SU-DHL-6 (cell line): ENCODE measurements around the gene ATOH8.

ENCODE experiments used
- H2AFZ ChIP-seq: fragments of 200-600 bp; sonication (generic); 2 replicates; pipeline ENCODE4 v1.6.1; 2014; ENCODE audit warnings: low read depth, mild to moderate bottlenecking, moderate library complexity, mixed read lengths, antibody characterized with exemption, low read length; ENCODE audit not compliant: severe bottlenecking
- H3F3A ChIP-seq: fragments of 200-600 bp; shearing (Covaris generic); 2 replicates; pipeline ENCODE4 v1.6.0; 2016; ENCODE audit warnings: antibody characterized with exemption, mild to moderate bottlenecking; ENCODE audit not compliant: insufficient read depth
- H3K27ac ChIP-seq: fragments of 200-600 bp; sonication (generic); 2 replicates; pipeline ENCODE4 v1.5.1; 2016; ENCODE audit warnings: low read depth, mild to moderate bottlenecking, low read length, moderate library complexity, mixed read lengths
- H3K27me3 ChIP-seq: fragments of 200-600 bp; sonication (generic), shearing (Covaris generic); 2 replicates; pipeline ENCODE4 v1.6.0; 2014; ENCODE audit warnings: mild to moderate bottlenecking, low read length
- H3K36me3 ChIP-seq: fragments of 200-600 bp; sonication (generic); 2 replicates; pipeline ENCODE4 v1.6.1; 2014; ENCODE audit warnings: mild to moderate bottlenecking, low read length, mixed read lengths
- H3K4me2 ChIP-seq: fragments of 300-600, 200-600 bp; shearing (Covaris generic), sonication (generic); 2 replicates; pipeline ENCODE4 v1.6.0; 2014; ENCODE audit warnings: low read length, low read depth, mild to moderate bottlenecking; ENCODE audit not compliant: poor library complexity, severe bottlenecking
- H3K4me3 ChIP-seq: fragments of 200-600 bp; sonication (generic); 2 replicates; pipeline ENCODE4 v1.5.1; 2014; ENCODE audit warnings: antibody characterized with exemption, low read length, mild to moderate bottlenecking, mixed read lengths; ENCODE audit not compliant: insufficient read depth, poor library complexity, severe bottlenecking
- H3K79me2 ChIP-seq: fragments of 200-600 bp; sonication (generic); 2 replicates; pipeline ENCODE4 v1.6.1; 2014; ENCODE audit warnings: mild to moderate bottlenecking, low read length, moderate library complexity; ENCODE audit not compliant: insufficient read depth
- H3K9ac ChIP-seq: fragments of 200-600 bp; sonication (generic); 2 replicates; pipeline ENCODE4 v1.7.0; 2014; ENCODE audit warnings: mild to moderate bottlenecking, low read length
- H3K9me2 ChIP-seq: fragments of 200-600 bp; sonication (generic); replicated peaks from 2 replicates; pipeline ENCODE4 v1.6.1; 2014; ENCODE audit warnings: low read length; ENCODE audit not compliant: insufficient read depth
- H3K9me3 ChIP-seq: fragments of 200-600 bp; sonication (generic); 2 replicates; pipeline ENCODE4 v1.6.1; 2014; ENCODE audit warnings: low read length, mixed read lengths; ENCODE audit not compliant: insufficient read depth
- H4K20me1 ChIP-seq: fragments of 200-600 bp; sonication (generic); 2 replicates; pipeline ENCODE4 v1.6.1; 2014; ENCODE audit warnings: low read depth, mild to moderate bottlenecking, antibody characterized with exemption, low read length, moderate library complexity, mixed read lengths
- EZH2phosphoT487 ChIP-seq: fragments of 200-600 bp; sonication (generic), shearing (Covaris generic); conservative IDR thresholded peaks from 2 replicates; pipeline ENCODE4 v1.6.1; 2018; ENCODE audit warnings: mild to moderate bottlenecking, antibody characterized with exemption, low read length, moderate library complexity, mixed read lengths
- TF ChIP-seq, protein P1 (sequence below): fragments of 200-600 bp; sonication (generic); IDR thresholded peaks from one replicate; pipeline ENCODE4 v1.5.1; 2017; ENCODE audit warnings: antibody characterized with exemption, mild to moderate bottlenecking, low read length, moderate library complexity; ENCODE audit not compliant: insufficient read depth, poor library complexity, severe bottlenecking

Gene ATOH8

DNA sequence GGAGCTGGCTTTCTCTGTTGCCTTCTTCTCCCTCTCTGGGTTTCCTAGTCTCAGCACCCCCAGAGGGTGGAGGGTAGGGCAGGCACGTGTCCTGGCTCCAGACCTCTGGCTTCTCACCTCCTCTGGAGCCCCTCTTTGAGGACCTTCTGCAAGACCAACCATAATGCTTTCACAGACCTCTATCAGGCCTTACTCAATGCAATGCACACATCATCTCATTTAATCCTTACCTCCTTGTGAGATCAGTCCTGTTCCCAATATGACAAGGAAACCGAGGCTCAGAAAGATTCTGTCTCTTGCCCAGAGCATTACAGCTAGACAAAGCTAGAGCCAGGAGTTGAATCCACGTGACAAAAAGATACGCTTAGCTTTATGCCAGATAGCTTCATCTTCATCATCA is 8.2 kb downstream of the ATOH8 start:
- no peak overlapping the region for H3K27ac ChIP-seq
- H4K20me1 ChIP-seq, result no peaks in the 10 kb centered on the region
- TF ChIP-seq, protein P1, sequence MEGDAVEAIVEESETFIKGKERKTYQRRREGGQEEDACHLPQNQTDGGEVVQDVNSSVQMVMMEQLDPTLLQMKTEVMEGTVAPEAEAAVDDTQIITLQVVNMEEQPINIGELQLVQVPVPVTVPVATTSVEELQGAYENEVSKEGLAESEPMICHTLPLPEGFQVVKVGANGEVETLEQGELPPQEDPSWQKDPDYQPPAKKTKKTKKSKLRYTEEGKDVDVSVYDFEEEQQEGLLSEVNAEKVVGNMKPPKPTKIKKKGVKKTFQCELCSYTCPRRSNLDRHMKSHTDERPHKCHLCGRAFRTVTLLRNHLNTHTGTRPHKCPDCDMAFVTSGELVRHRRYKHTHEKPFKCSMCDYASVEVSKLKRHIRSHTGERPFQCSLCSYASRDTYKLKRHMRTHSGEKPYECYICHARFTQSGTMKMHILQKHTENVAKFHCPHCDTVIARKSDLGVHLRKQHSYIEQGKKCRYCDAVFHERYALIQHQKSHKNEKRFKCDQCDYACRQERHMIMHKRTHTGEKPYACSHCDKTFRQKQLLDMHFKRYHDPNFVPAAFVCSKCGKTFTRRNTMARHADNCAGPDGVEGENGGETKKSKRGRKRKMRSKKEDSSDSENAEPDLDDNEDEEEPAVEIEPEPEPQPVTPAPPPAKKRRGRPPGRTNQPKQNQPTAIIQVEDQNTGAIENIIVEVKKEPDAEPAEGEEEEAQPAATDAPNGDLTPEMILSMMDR, result no peak
- TF ChIP-seq EZH2phosphoT487, result no peak
- no peaks in the 10 kb centered on the region for H3K36me3 ChIP-seq
- no peaks in the 10 kb centered on the region for H3F3A ChIP-seq
- H3K9ac ChIP-seq, result no peak overlapping the region
- no peak overlapping the region for H3K4me2 ChIP-seq
- no peaks in the 10 kb centered on the region for H3K79me2 ChIP-seq
- H3K9me3 ChIP-seq, result no peaks in the 10 kb centered on the region
- H3K27me3 ChIP-seq, result no peaks in the 10 kb centered on the region
- no peak overlapping the region for H2AFZ ChIP-seq
- H3K4me3 ChIP-seq, result no peak overlapping the region
- H3K9me2 ChIP-seq, result no peaks in the 10 kb centered on the region

DNA sequence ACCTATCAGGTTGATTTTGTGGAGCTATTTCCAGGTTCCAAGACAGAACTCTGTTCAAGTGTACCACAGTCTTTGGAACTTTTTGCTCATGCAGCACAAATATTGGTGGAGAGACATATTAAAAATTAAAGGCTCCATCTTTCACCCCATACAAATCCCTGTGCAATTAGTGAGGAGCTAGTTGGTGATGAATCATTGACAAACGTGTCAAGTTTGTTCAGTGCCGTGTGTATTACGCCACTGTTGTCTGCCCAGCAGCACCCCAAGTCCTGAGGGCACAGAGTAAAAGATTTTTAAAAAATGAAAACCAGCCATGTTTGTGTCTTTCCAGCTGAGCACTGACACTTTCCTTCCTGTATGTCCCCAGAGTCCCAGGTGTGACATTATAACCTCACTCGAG is 9.3 kb downstream of the ATOH8 start:
- no peaks in the 10 kb centered on the region for H3K27me3 ChIP-seq
- no peaks in the 10 kb centered on the region for H3K9me3 ChIP-seq
- no peak overlapping the region for H3K27ac ChIP-seq
- no peaks in the 10 kb centered on the region for H3K9me2 ChIP-seq
- H3K9ac ChIP-seq, result no peak overlapping the region
- no peaks in the 10 kb centered on the region for H3K79me2 ChIP-seq
- no peak overlapping the region for H3K4me3 ChIP-seq
- no peaks in the 10 kb centered on the region for H3F3A ChIP-seq
- no peak overlapping the region for H2AFZ ChIP-seq
- no peak for TF ChIP-seq EZH2phosphoT487
- TF ChIP-seq, protein P1, result no peak
- H4K20me1 ChIP-seq, result no peaks in the 10 kb centered on the region
- H3K4me2 ChIP-seq, result no peak overlapping the region
- H3K36me3 ChIP-seq, result no peaks in the 10 kb centered on the region

DNA sequence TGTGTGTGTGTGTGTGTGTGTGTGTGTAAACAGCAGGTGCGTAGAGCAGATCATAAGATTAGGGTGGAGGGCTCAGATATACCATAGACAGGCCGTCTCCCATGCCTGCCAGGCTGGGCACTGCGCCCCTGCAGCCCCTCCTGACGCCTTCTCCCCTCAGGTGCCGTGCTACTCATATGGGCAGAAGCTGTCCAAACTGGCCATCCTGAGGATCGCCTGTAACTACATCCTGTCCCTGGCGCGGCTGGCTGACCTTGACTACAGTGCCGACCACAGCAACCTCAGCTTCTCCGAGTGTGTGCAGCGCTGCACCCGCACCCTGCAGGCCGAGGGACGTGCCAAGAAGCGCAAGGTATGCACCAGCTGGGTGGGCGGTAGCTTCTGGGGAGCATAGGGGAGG is 10.0 kb downstream of the ATOH8 start:
- no peaks in the 10 kb centered on the region for H3K9me3 ChIP-seq
- H3K36me3 ChIP-seq, result no peaks in the 10 kb centered on the region
- no peak overlapping the region for H2AFZ ChIP-seq
- no peaks in the 10 kb centered on the region for H3K79me2 ChIP-seq
- no peak overlapping the region for H3K4me2 ChIP-seq
- no peaks in the 10 kb centered on the region for H3K27me3 ChIP-seq
- H3F3A ChIP-seq, result no peaks in the 10 kb centered on the region
- no peak overlapping the region for H3K4me3 ChIP-seq
- H4K20me1 ChIP-seq, result no peaks in the 10 kb centered on the region
- TF ChIP-seq, protein P1, result no peak
- TF ChIP-seq EZH2phosphoT487, result no peak
- H3K9me2 ChIP-seq, result no peaks in the 10 kb centered on the region
- H3K27ac ChIP-seq, result no peak overlapping the region
- no peak overlapping the region for H3K9ac ChIP-seq
